Measurements from ENCODE around the gene GPAT2.
"Not testable (repeated sequence)": the region's sequence is repeated elsewhere in the genome, so short reads cannot be mapped to it uniquely, and the experiment has no call there.

Gene GPAT2

GRCh38 chr2:96053385-96053784 is 18.7 kb upstream of the GPAT2 start:
- not testable (repeated sequence) for H3K36me3 Mint-ChIP-seq, H3K4me1 Mint-ChIP-seq, H3K27ac Mint-ChIP-seq, H3K4me3 Mint-ChIP-seq, H3K9me3 Mint-ChIP-seq, H3K27me3 Mint-ChIP-seq, ATAC-seq

- H3K4me1 Mint-ChIP-seq, H3K27ac Mint-ChIP-seq, H3K9me3 Mint-ChIP-seq, H3K4me3 Mint-ChIP-seq, H3K27me3 Mint-ChIP-seq, ATAC-seq, H3K36me3 Mint-ChIP-seq: not testable (repeated sequence)
Measured at GRCh38 chr2:96052632-96053031, 17.9 kb upstream of the GPAT2 start.

GRCh38 chr2:96049917-96050262 is 15.2 kb upstream of the GPAT2 start:
- H3K4me3 Mint-ChIP-seq, H3K4me1 Mint-ChIP-seq, H3K36me3 Mint-ChIP-seq, H3K27ac Mint-ChIP-seq, H3K9me3 Mint-ChIP-seq: not testable (repeated sequence)
- peaks cover 10% of the 10 kb centered on the region for H3K27me3 Mint-ChIP-seq
- peak; percentile 7 for ATAC-seq

GRCh38 chr2:96049049-96049916 is 14.6 kb upstream of the GPAT2 start:
- H3K27ac Mint-ChIP-seq, H3K36me3 Mint-ChIP-seq, H3K4me1 Mint-ChIP-seq, H3K4me3 Mint-ChIP-seq, H3K9me3 Mint-ChIP-seq: not testable (repeated sequence)
- peaks cover 10% of the 10 kb centered on the region for H3K27me3 Mint-ChIP-seq
- ATAC-seq = peak; percentile 37

- not testable (repeated sequence) for H3K36me3 Mint-ChIP-seq, H3K27ac Mint-ChIP-seq, H3K4me3 Mint-ChIP-seq, H3K27me3 Mint-ChIP-seq, H3K9me3 Mint-ChIP-seq, ATAC-seq, H3K4me1 Mint-ChIP-seq
Measured at GRCh38 chr2:96035554-96035953, 838 bp upstream of the GPAT2 start.

- H3K9me3 Mint-ChIP-seq, H3K27me3 Mint-ChIP-seq, H3K4me3 Mint-ChIP-seq, H3K27ac Mint-ChIP-seq, H3K36me3 Mint-ChIP-seq, ATAC-seq, H3K4me1 Mint-ChIP-seq: not testable (repeated sequence)
Measured at GRCh38 chr2:96033997-96034396, 719 bp downstream of the GPAT2 start.

DNA sequence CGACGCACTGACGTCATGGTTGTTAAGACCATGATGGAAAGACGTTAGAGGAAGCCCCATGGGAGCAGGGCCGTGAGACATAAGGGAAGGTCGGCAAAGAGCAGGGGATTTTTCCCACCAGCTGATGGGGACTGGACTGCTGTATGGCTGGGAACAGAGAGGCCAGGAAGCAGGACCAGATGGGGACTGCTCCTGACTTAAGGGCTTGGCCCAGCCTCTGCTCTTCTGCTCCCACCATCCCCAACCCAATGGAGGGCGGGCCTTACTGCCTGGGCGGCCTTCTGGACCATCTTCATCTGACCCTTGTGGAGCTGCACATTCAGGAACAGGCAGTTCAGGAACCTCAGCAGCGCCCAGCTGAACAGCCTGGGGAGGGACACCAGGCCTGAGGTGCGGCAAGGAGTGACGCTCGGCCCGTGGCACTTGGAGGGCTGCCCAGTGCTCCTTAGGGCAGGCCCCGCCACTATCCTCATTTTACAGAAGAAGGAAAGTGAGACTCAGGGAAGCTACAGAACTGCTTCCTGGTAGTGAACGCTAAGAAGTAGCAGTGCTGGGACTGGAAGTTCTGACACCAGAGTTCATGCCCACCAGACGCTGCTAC is 6.9 kb downstream of the GPAT2 start:
- not testable (repeated sequence) for H3K4me1 Mint-ChIP-seq, H3K27me3 Mint-ChIP-seq, H3K27ac Mint-ChIP-seq, H3K36me3 Mint-ChIP-seq, H3K4me3 Mint-ChIP-seq, H3K9me3 Mint-ChIP-seq, ATAC-seq

DNA sequence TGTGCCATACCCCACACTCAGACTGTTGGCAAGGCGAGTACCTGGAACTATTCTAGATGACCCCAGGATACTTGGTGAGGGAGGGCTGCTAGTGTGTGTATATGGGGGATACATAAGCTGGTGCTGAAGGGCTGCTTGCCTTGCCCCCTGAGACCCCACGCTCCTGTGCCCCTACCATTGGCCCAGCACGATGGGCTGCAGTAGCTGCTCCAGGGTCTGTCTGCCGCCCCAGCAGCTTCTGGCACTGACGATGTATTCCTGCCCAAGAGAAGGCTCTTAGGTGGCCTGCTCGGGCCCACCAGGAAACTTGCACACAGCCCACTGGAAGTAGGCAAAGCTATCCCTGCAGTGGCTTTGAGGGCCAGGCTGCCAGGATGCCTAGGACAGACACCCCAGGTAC is 9.0 kb downstream of the GPAT2 start:
- not testable (repeated sequence) for ATAC-seq, H3K4me1 Mint-ChIP-seq

DNA sequence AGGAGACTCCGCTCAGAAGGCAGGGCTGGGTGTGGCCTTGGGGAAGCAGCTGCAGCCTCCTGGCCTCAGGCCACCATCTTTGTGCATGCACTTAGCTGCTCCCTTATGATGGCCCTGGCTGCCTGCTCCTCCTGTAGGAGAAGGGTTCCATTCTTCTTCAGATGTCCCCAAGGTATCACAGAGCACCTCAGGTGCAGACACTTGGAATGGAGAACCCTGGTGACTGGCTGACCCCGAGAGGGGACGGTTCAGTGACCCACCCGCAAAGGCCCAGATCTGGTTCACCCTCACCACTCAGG is 9.6 kb downstream of the GPAT2 start:
- Mint-ChIP-seq H3K4me1 (peaks cover 5% of the 10 kb centered on the region), H3K4me3 (no peak overlapping the region), H3K36me3 (peaks cover 5% of the 10 kb centered on the region), H3K27ac (no peak overlapping the region), H3K27me3 (no peaks in the 10 kb centered on the region), H3K9me3 (no peaks in the 10 kb centered on the region)
- no peak for ATAC-seq

More for the DNA sequence above, 9.0 kb downstream of the GPAT2 start:
- not testable (repeated sequence) for H3K36me3 Mint-ChIP-seq, H3K4me3 Mint-ChIP-seq, H3K9me3 Mint-ChIP-seq, H3K27ac Mint-ChIP-seq, H3K27me3 Mint-ChIP-seq

DNA sequence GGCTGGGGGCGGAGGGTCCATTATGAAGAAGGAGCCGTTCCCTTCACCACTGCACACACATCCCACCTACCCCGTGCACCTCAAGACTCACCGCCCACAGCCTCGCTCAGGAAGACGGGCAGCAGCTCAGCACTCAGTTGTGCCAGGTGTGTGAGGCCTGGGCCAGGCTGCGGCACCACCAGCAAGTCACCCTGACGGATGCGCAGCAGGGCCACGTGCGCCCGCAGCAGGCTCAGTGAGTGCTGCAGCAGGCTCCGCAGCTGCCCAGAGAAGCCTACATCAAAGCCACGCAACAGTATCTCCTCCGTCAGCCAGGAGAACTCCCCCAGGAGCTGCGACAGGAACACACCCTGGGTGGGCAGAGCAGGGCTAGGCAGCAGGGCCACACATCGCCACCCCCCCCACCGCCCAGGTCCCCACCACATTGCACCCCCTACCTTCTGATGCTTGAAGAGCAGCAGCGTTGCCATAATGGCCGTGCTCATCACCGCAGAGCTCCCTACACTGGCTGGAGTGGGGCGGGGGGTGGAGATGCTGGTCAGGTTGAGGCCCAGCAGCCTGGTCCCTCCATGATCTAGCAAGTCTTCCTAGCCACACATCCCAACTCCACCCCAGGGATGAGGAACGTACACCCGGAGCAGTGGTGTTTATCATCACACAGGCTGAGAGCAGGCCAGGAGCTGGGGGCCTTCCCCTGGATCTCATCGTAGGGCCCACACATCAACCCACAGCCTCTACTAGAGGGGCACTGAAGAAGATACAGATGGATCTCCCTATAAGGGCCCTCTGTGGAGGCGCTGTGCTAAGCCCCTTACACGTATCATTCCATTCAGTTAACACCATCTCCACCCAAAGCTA is 10.2 kb downstream of the GPAT2 start:
- Mint-ChIP-seq H3K27me3 (no peaks in the 10 kb centered on the region), H3K4me1 (peaks cover 5% of the 10 kb centered on the region)
- ATAC-seq = no peak

DNA sequence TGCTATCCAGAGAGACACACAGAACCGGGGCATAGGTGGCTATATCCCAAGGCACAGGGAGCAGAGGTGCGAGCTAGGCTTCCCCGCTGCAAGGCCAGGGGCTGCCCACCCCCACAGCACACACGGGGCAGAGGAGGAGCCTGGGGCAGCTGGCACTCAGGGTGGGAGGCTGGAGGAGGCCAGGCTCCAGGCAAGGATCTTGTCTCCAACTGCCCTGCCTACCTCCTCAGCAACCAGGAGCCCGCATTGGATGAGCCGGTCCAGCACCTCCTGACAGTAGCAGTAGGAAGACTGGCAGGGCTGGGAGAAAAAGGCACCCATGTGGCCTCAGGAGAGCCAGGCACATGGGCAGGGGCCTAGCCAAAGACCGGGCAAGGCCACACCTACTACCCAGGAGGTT is 11.0 kb downstream of the GPAT2 start:
- H3K36me3 Mint-ChIP-seq, ATAC-seq, H3K27ac Mint-ChIP-seq, H3K4me3 Mint-ChIP-seq, H3K27me3 Mint-ChIP-seq, H3K4me1 Mint-ChIP-seq, H3K9me3 Mint-ChIP-seq: not testable (repeated sequence)

More for the DNA sequence above, 10.2 kb downstream of the GPAT2 start:
- Mint-ChIP-seq H3K9me3 (no peaks in the 10 kb centered on the region), H3K4me3 (no peak overlapping the region), H3K27ac (no peak overlapping the region), H3K36me3 (peaks cover 5% of the 10 kb centered on the region)

- peak; percentile 84 for ATAC-seq
- H3K36me3 Mint-ChIP-seq, H3K27ac Mint-ChIP-seq, H3K4me3 Mint-ChIP-seq, H3K27me3 Mint-ChIP-seq, H3K4me1 Mint-ChIP-seq, H3K9me3 Mint-ChIP-seq: not testable (repeated sequence)
Measured at GRCh38 chr2:96022701-96023447, 11.8 kb downstream of the GPAT2 start.

DNA sequence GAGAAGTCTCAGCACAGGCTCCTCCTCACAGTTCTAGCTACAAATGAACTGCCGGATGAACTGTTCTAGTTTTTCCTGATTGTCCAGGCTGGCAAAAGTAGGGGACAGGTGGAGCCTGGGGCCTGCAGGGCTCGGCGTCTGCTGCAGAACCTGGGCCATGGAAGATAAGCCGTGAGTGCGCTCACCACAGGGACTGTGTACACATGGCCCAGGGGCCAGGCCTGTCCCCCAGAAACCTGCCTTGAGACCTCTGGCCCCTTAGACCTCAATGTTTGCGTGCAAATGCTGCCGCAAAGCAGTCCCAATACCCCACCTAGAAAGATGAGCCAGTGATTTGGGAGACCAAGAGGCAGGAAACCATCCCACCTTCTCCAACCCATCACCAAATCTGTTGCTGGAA is 12.6 kb downstream of the GPAT2 start:
- not testable (repeated sequence) for H3K27me3 Mint-ChIP-seq, H3K9me3 Mint-ChIP-seq, H3K4me1 Mint-ChIP-seq, H3K4me3 Mint-ChIP-seq, ATAC-seq, H3K36me3 Mint-ChIP-seq, H3K27ac Mint-ChIP-seq

DNA sequence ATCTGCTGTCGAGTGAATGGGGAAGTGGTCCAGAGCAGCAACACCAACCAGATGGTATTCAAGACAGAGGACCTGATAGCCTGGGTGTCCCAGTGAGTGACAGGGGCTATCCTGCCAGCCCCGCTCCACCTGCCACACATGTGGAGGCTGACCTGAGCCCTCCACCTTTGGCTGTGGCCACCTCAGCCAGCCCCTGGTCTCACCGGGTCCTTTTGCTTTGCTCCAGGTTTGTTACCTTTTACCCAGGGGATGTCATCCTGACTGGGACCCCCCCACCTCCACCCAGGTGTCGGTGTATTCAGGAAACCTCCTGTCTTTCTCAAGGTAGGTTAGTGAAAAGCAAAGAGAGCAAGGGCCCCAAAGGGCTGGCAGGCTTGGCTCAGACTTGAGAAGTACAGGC is 13.6 kb downstream of the GPAT2 start:
- not testable (repeated sequence) for ATAC-seq, H3K4me1 Mint-ChIP-seq, H3K36me3 Mint-ChIP-seq, H3K27me3 Mint-ChIP-seq, H3K27ac Mint-ChIP-seq, H3K4me3 Mint-ChIP-seq, H3K9me3 Mint-ChIP-seq

DNA sequence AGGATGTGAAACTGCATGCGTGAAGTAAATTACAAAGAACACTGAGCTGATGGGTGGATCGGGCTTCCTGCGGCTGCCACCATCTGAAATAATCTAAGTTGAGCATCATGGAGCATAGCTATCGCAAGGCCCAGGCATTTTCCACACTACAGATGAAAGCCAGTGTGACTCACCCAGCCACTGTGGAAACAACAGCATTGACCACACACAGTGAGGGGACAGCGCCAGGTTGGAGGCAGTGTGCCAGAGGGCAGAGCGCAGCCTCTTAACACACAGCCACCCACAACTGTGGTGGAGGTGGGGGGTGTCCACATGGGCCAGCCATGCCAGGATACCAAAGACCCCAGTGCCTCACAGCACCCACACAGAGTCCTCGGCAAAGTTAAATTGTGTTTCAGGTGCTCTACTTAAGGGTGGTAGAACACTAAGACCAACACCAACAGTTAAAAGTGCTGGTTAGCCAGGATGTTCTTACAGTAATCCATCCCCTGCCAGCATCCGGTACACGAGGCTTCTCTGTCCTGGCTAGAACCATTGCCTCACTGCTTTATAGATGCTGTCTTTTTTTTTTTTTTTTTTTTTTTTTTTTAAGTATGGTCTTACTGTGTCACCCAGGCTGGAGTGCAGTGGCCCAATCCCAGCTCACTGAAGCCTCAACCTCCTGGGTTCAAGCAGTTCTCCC is 14.7 kb downstream of the GPAT2 start:
- not testable (repeated sequence) for H3K4me1 Mint-ChIP-seq, H3K36me3 Mint-ChIP-seq, H3K27me3 Mint-ChIP-seq, H3K27ac Mint-ChIP-seq, H3K4me3 Mint-ChIP-seq, H3K9me3 Mint-ChIP-seq
- peak; percentile 55 for ATAC-seq
